NCI-H2227 treated with DMSO at 0.1 percent for 48 hours (cell line): ENCODE measurements around the gene RGS9.
A peak's percentile ranks its signal among the peaks of the same experiment; 100 is the strongest.

Experiments
- DNase-seq: peaks from one replicate; lab custom pipeline; 2025; lab: John Stamatoyannopoulos, UW

Gene RGS9

DNA sequence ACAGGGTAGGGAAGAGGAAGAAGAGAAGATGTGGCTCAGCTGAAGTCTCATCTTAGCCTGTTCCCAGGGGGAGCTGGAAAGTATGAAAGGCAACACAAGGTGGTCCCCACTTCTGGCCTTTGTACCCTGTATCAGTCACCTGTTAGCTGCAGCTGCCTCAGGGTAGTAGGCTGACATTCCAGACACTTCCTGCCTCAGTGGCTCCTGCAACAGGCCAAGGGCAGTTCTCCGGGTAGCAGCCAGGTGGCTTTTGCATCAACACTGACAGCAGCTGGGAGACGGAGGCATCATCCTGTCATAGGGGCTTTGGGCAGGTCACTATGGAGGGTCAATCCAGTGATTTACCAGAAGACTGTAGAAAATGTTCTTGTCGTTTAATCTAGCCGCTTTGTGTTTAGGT, 124.0 kb downstream of the RGS9 start:
- no peak for DNase-seq

DNA sequence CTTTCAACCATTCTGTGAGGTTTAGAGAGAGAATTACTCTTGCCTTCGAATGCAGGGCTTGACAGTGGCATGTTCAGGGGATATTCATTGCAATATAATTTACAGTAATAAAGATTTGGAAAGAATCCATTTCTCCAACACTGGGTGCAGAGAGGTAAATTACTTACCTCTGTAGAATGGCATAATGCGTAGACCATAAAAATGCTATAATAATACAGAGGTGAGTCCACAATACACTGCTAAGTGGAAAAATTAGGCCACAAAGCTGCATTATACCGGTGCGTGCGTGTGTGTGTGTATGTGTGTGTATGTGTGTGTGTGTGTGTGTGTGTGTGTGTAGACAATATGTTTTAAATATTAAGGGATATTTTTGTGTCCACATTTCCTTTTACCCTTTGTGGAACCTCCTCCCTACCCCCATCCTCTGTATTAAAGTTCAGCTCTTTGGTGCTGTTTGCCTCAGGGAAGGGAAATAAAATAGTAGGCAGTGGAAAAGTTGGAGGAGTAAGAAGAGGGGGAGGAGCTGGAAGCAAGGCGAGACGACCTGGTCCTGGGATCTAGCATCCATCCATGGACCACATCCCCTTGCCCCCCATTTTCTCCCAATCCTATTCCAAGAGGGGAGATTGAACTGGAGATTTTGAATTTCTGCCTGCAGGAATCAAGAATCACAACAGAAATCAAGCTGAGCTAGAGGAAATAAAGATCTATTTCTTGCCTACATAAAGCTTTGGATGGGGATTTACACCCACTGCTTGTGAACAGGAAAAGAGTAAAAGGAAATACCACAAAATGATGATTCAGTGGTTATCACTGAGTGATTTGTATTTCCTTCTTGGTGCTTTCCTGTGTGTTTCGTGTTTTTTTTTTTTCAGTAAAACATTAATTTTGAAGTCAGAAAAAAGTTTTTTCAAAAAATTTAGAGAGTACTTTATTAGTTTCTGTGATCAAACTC, 124.8 kb downstream of the RGS9 start:
- peak; percentile 42 for DNase-seq

DNA sequence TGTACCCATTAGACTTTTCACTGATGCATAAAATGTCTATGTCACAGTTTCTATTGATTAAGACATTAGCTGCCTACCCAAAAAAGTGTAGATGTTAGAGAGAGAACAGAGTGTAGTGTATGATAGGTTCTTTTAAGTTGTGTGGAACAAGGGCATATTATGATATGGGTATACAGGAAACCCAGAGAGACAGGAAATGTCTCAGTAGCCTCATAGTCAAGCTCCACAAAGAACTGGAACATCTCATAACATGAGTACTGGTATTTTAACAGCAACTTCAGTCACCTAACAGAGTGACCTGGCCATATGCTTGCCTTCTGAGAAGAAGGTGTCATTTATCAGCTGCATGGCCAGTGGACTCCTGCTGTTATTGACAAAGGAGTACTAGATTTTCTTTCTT, 128.1 kb downstream of the RGS9 start:
- no peak for DNase-seq

DNA sequence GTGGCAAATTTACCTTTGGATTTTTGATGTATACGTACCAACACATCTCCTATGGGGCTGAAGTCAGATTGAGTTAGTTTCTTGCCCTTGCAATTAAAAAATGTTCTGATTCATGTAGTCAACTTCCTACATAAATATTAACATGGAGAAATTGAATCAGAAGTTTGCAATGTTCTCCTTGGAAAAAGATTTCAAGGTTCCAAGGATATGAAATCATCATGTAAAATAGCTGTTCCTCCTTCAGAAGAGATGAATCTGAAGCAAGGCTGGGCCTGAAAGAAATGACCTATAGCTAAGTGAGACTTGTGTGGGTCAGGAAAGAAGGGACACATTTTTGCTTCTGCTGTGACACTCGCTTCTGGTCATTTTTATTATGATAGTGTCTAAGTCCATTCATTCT, 131.7 kb downstream of the RGS9 start:
- no peak for DNase-seq

DNA sequence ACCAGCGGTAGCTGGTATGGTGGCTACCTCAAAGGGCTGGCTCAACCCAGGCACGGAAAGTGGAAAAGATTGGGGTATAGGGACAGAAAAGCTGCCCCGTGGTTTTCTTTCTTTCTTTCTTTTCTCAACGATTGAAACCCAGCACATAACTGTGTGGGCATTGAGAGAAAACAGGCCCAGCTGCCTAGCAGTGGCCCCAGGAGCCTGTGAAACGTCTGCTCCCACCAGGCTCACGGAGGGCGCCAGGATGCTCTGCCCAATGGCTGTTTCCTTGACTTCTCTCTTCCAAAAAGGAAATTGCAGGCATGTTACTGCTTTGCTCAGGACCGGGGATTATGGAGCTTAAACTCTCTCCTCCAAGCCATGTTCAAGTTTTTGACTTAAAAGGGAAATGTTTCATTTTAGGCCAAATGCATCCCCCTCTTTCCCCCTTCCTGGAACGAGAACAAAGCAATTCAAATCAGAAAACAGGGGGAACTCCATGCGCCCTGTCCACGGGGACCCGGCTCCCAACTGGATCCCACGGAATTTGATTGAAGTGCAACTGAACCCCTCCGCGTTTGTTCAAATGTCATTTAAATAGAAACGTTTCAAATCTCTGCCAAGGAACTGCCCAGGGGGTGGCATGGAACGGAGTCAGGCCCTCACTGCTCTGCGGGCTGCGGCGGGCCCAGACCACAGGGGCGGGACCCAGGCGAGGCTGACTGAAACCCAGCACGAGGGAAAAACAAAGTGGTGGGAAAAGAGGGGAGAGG, 133.5 kb downstream of the RGS9 start:
- no peak for DNase-seq

DNA sequence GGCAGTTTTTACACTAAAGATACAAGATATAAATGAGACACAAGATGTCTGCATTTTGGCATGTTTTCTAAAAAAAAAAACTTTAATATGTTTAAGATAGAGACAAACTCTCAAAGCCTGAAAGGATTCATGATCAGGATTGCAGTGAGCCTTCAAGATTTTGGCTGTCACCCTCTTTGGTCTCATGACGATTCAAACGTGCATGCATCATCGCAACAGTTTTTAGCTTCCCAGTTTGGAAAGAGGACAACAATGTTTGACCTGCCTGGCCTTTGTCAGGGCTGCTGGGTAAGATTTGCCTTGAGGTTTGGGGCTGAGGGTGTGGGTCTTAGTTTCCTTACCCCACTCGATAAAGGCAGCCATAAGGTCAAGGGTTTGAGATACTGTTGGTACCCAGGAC, 134.1 kb downstream of the RGS9 start:
- DNase-seq = no peak
